RWPE1 (cell line): ENCODE data around the gene IQSEC3.

ENCODE experiments used
- CTCF ChIA-PET: fragments of 350-600 bp; sonication (Branson Sonifier 250); formaldehyde crosslinking; extraction: SDS; loops from one replicate; lab custom pipeline; 2021; lab: Yijun Ruan, JAX
- POLR2A ChIA-PET: fragments of 400-600 bp; formaldehyde crosslinking; extraction: SDS; loops from one replicate; lab custom pipeline; 2020; ENCODE audit warnings: antibody characterized with exemption; ENCODE audit not compliant: low non-redundant PET; lab: Yijun Ruan, JAX
- DNase-seq: peaks from one replicate; pipeline ENCODE4 v3.0.0; 2012; ENCODE audit warnings: low spot score
- H3K27ac ChIP-seq: fragments of 450-650 bp; 2 replicates; pipeline ENCODE4 v1.5.1; 2017
- CTCF ChIP-seq: fragments of 450-650 bp; conservative IDR thresholded peaks from 2 replicates; pipeline ENCODE4 v1.5.1; 2017; ENCODE audit warnings: low read depth, mild to moderate bottlenecking

Gene IQSEC3

GRCh38 chr12:169528-170370 is 103.2 kb downstream of the IQSEC3 start:
- ChIA-PET CTCF (interaction anchor here (0.6 kb wide), 1 partner anchor 17 kb away, joined by 4 read pairs; no protein-coding TSS in a partner anchor), POLR2A (no interaction called here)
- no peak overlapping the region for H3K27ac ChIP-seq
- TF ChIP-seq CTCF, result no peak
- DNase-seq, result no peak

- POLR2A ChIA-PET, result no interaction called here
- no peak for DNase-seq
- no peak for TF ChIP-seq CTCF
- CTCF ChIA-PET, result interaction anchor here (0.6 kb wide), 2 partner anchors 16 to 25 kb away, joined by 3 to 4 read pairs; no protein-coding TSS in a partner anchor
- H3K27ac ChIP-seq, result no peak overlapping the region
Measured at GRCh38 chr12:170371-171225, 104.0 kb downstream of the IQSEC3 start.

GRCh38 chr12:171276-171675 is 104.7 kb downstream of the IQSEC3 start:
- ChIA-PET CTCF (interaction anchor here (0.6 kb wide), 1 partner anchor 24 kb away, joined by 3 read pairs; no protein-coding TSS in a partner anchor), POLR2A (no interaction called here)
- DNase-seq, result no peak
- TF ChIP-seq CTCF, result no peak
- H3K27ac ChIP-seq, result no peak overlapping the region

GRCh38 chr12:171743-172676 is 105.4 kb downstream of the IQSEC3 start:
- H3K27ac ChIP-seq, result no peak overlapping the region
- POLR2A ChIA-PET, result no interaction called here
- CTCF ChIA-PET, result interaction anchor here (0.6 to 1.7 kb wide), 2 partner anchors 17 to 25 kb away, joined by 3 to 6 read pairs; no protein-coding TSS in a partner anchor
- DNase-seq, result no peak
- no peak for TF ChIP-seq CTCF

- ChIA-PET CTCF (interaction anchor here (1.7 kb wide), 1 partner anchor 16 kb away, joined by 6 read pairs; no protein-coding TSS in a partner anchor), POLR2A (no interaction called here)
- TF ChIP-seq CTCF, result no peak
- DNase-seq, result no peak
- H3K27ac ChIP-seq, result no peak overlapping the region
Measured at GRCh38 chr12:172732-173161, 106.2 kb downstream of the IQSEC3 start.
